Heart right ventricle (tissue), 16 donors: ENCODE data around the gene MTIF2. TPM values are rescaled to one million over a fixed set of nuclear protein-coding genes. Genes with fewer than 3 reads are reported as not detected.
A peak's percentile ranks its signal among the peaks of the same experiment; 100 is the strongest.

Experiments used
- ATAC-seq, 8 donors: fragments of 200-7000 bp; cut with Tn5 transposase; one replicate each; pipeline ENCODE4 v1.9.1; 2020; ENCODE audit warnings: mild to moderate bottlenecking in 8 of 8, moderate library complexity in 8 of 8, moderate number of reproducible peaks in 1 of 8
- DNase-seq, 2 donors: peaks; one replicate each; pipeline ENCODE4 v3.0.0-alpha.2; 2020
- H3K27ac ChIP-seq, 10 donors: fragments of 200-600 bp; sonication (generic) in 2 of 10; one replicate each; pipeline versions ENCODE4 v1.5.0 to v1.8.0; 2020 to 2022; ENCODE audit warnings: mild to moderate bottlenecking in 3 of 10
- H3K27me3 ChIP-seq, 7 donors: fragments of 200-600 bp; one replicate each; pipeline ENCODE4 v1.8.0; 2021 to 2022; ENCODE audit warnings: mild to moderate bottlenecking in 2 of 7
- H3K36me3 ChIP-seq, 9 donors: fragments of 200-600 bp; sonication (generic) in 1 of 9; one replicate each; pipeline versions ENCODE4 v1.5.0 to v1.8.0; 2020 to 2022; ENCODE audit warnings: mild to moderate bottlenecking in 2 of 9
- H3K4me1 ChIP-seq, 9 donors: fragments of 200-600 bp; sonication (generic) in 1 of 9; one replicate each; pipeline versions ENCODE4 v1.5.0 to v1.8.0; 2020 to 2022; ENCODE audit warnings: mild to moderate bottlenecking in 4 of 9
- H3K4me3 ChIP-seq, 10 donors: fragments of 200-600 bp; sonication (generic) in 2 of 10; one replicate each; pipeline versions ENCODE4 v1.5.0 to v1.8.0; 2020 to 2022; ENCODE audit warnings: mild to moderate bottlenecking in 7 of 10, moderate library complexity in 2 of 10
- H3K9me3 ChIP-seq, 11 donors: fragments of 200-600 bp in 10 of 11; sonication (generic) in 2 of 11; one replicate each; pipeline versions ENCODE4 v1.5.0 to v1.8.0; 2013 to 2022; ENCODE audit warnings: mild to moderate bottlenecking in 2 of 11, control low read depth in 1 of 11, moderate library complexity in 1 of 11
- CTCF ChIP-seq, 9 donors: fragments of 200-600 bp; sonication (generic) in 2 of 9; IDR thresholded peaks; one replicate each; pipeline versions ENCODE4 v1.5.0 to v1.8.0; 2021 to 2022; ENCODE audit warnings: antibody characterized with exemption in 9 of 9, mild to moderate bottlenecking in 5 of 9, moderate library complexity in 1 of 9
- WGBS, 2 donors: extraction: QIAGEN DNeasy Blood & Tissue Kit; methylation state at CpG; one replicate each; pipeline ENCODE4 v1.1.7; 2013; ENCODE audit warnings: inconsistent platforms in 1 of 2; 5-methylcytosine and 5-hydroxymethylcytosine counted together
- intact Hi-C, 10 donors: fragments of 100-400 bp; cut with DNase I; formaldehyde crosslinking; loops; one replicate each; pipeline versions ENCODE4 v1.11.1 to v1.14.2; 2022
- long read RNA-seq, 3 donors: library from polyadenylated mRNA; unstranded; transcript quantifications; one replicate each; pipeline ENCODE4 v2.0.0, GENCODE V29; 2020 to 2021
- polyA plus RNA-seq, 2 donors: library from polyadenylated mRNA; stranded (reverse); fragments of 200-250 nt; gene quantifications; one replicate each; pipeline ENCODE4 v1.2.3, GENCODE V29; 2013
- total RNA-seq, 10 donors: library from RNA; stranded (reverse); fragmentation: NEBNext Ultra II Directional in 3 of 10; extraction: Animal tissue kit (Norgen Biotek cat#: 25700) in 3 of 10; gene quantifications; one replicate each; pipeline versions ENCODE4 v1.2.1 to v1.2.4, GENCODE V29; 2021 to 2023
- donor health status: Arrhythmogenic right ventricular cardiomyopathy.
- donor health status: ischemic (EF 13 %, LVEDD 7.1; RV severe dilation, severe dysfunction).
- donor health status: healthy with polysubstance abuse.
- donor health status: DM: no; HTN: yes; CAD: no.
- donor health status: DM: no; HTN: no; CAD: no.
- donor health status: ischemic (EF 25% LVEDD 6.9; RV normal size, moderate dysfunction).
- donor health status: ischemic (EF 25% LVEDD 5.7; RV mildly dilated, moderate dysfunction).
- donor health status: healthy.
- donor health status: DM: yes; HTN: yes; CAD: no.
- donor health status: Ischemic cardiomyopathy.
- donor health status: ischemic (EF 35%, LVEDD 5.7; RV mildly dilated, moderate dysfunction).
- donor health status: nonischemic (EF 11% LVEDD 7.7; RV severe dilation, severe dysfunction).
- donor health status: DM: yes; HTN: yes; CAD: no.
- donor health status: PGD.
- donor health status: ischemic (EF 29% LVEDD 5.4; RV normal size, mild dysfunction).
- donor health status: nonischemic (EF 23%, LVEDD 6.1; RV moderate dilation, normal function).

MTIF2 gene
- total RNA-seq (10 to 100 TPM; 39.7 to 59.3 (median 50.0) TPM), polyA plus RNA-seq (10 to 100 TPM; 26.2 to 26.9 TPM)
- long read RNA-seq, donor 1, transcript MTIF2-201 (16 exons, 2,528 nt): major isoform, 27 of 43 reads
- long read RNA-seq, donor 1, partial matches to known transcripts: 7 of 43 reads
- long read RNA-seq, donor 1, other reads (novel, unspliced or antisense): 8 of 43 reads
- long read RNA-seq, donor 2, transcript MTIF2-201 (16 exons, 2,528 nt): major isoform, 28 of 78 reads
- long read RNA-seq, donor 2, partial matches to known transcripts: 27 of 78 reads
- long read RNA-seq, donor 2, other reads (novel, unspliced or antisense): 22 of 78 reads
- long read RNA-seq, donor 3, transcript MTIF2-203 (13 exons, 2,221 nt): minor isoform, 5 of 155 reads
- long read RNA-seq, donor 3, transcript MTIF2-201 (16 exons, 2,528 nt): major isoform, 21 of 155 reads
- long read RNA-seq, donor 3, partial matches to known transcripts: 99 of 155 reads
- long read RNA-seq, donor 3, other reads (novel, unspliced or antisense): 30 of 155 reads

GRCh38 chr2:55268907-55269644, at the start of gene MTIF2:
Gene MTIF2 (minus strand): TSS chr2:55269231. CDS start chr2:55263858, 5,373 bp downstream.
- Histone ChIP-seq H3K36me3 (peaks cover 0 to 36% (median 4%) of the 10 kb centered on the region in 9 donors), H3K4me1 (peaks cover 3 to 18% (median 15%) of the 10 kb centered on the region in 9 donors), H3K9me3 (no peaks in the 10 kb centered on the region), H3K27ac (peak within 1 kb of the TSS; percentile 75 to 93 (median 88)), H3K27me3 (no peaks in the 10 kb centered on the region), H3K4me3 (peak within 1 kb of the TSS; percentile 53 to 94 (median 70))
- WGBS, 2 donors: 0 to 1% methylated on average over 43 of the region's 43 CpGs
- intact Hi-C loops: loop anchor here in 3 of 10 donors (2.0 to 5.0 kb wide), 3 partner anchors 37 to 153 kb away; partner anchors contain the start of genes CLHC1 (in 2 of the 3), RPS27A (in 2 of the 3) and CCDC88A (in 1 of the 3)
- TF ChIP-seq CTCF (IDR thresholded peaks at IDR 0.05): peak in 4 of 9 donors; percentile 24 to 36 (median 30)
- peak; percentile 99 to 100 (median 99) for ATAC-seq
- peak; percentile 95 to 96 for DNase-seq

- DNase-seq (no peak), ATAC-seq (no peak)
- Histone ChIP-seq H3K27me3 (no peaks in the 10 kb centered on the region), H3K4me3 (no peak overlapping the region), H3K9me3 (no peaks in the 10 kb centered on the region), H3K36me3 (peaks cover 0 to 97% (median 15%) of the 10 kb centered on the region in 9 donors), H3K4me1 (peaks cover 0 to 1% (median 0%) of the 10 kb centered on the region in 9 donors), H3K27ac (no peak overlapping the region)
- 77 to 82% methylated on average over 1 of the region's 1 CpG for WGBS, 2 donors
- intact Hi-C loops: no loop called here
- TF ChIP-seq CTCF (IDR thresholded peaks at IDR 0.05): no peak
Observed at GRCh38 chr2:55314985-55315384, 46.0 kb upstream of the MTIF2 start.

GRCh38 chr2:55311444-55311870, 42.4 kb upstream of the MTIF2 start:
- peaks cover 0 to 9% (median 0%) of the 10 kb centered on the region in 9 donors for H3K4me1 ChIP-seq
- intact Hi-C loops: no loop called here
- DNase-seq (no peak), ATAC-seq (no peak)
- 93 to 94% methylated on average over 1 of the region's 1 CpG for WGBS, 2 donors
- H3K4me3 ChIP-seq: no peak overlapping the region
- peaks cover 0 to 95% (median 19%) of the 10 kb centered on the region in 9 donors for H3K36me3 ChIP-seq
- TF ChIP-seq CTCF (IDR thresholded peaks at IDR 0.05): no peak
- no peaks in the 10 kb centered on the region for H3K27me3 ChIP-seq
- no peaks in the 10 kb centered on the region for H3K9me3 ChIP-seq
- no peak overlapping the region for H3K27ac ChIP-seq

- Histone ChIP-seq H3K4me3 (no peak overlapping the region), H3K27ac (no peak overlapping the region), H3K4me1 (peaks cover 0 to 9% (median 0%) of the 10 kb centered on the region in 9 donors), H3K27me3 (no peaks in the 10 kb centered on the region), H3K9me3 (no peaks in the 10 kb centered on the region), H3K36me3 (peaks cover 0 to 96% (median 17%) of the 10 kb centered on the region in 9 donors)
- TF ChIP-seq CTCF (IDR thresholded peaks at IDR 0.05): no peak
- intact Hi-C loops: no loop called here
- WGBS, 2 donors: 65 to 71% methylated on average over 2 of the region's 2 CpGs
- ATAC-seq (peak in 1 of 8 donors; percentile 38), DNase-seq (no peak)
Observed at GRCh38 chr2:55309446-55309845, 40.4 kb upstream of the MTIF2 start.
